Endothelial cell (in vitro differentiated cells): ENCODE results near the gene IL21R. TPM values are rescaled to one million over a fixed set of nuclear protein-coding genes. Genes with fewer than 3 reads are reported as not detected.
A peak's percentile ranks its signal among the peaks of the same experiment; 100 is the strongest.

Source experiments
- DNase-seq: peaks from one replicate; pipeline ENCODE4 v3.0.0; 2021; ENCODE audit warnings: low spot score
- H3K27ac Mint-ChIP-seq: one replicate; pipeline ENCODE4 v1.8.0; 2021; ENCODE audit warnings: mixed read lengths, inconsistent platforms; ENCODE audit not compliant: unreplicated experiment
- H3K27me3 Mint-ChIP-seq: one replicate; pipeline ENCODE4 v1.8.0; 2021; ENCODE audit warnings: mild to moderate bottlenecking, moderate library complexity, mixed read lengths, inconsistent platforms; ENCODE audit not compliant: unreplicated experiment
- H3K36me3 Mint-ChIP-seq: one replicate; pipeline ENCODE4 v1.8.0; 2021; ENCODE audit warnings: mild to moderate bottlenecking, low read depth, mixed read lengths, inconsistent platforms; ENCODE audit not compliant: unreplicated experiment
- H3K4me1 Mint-ChIP-seq: one replicate; pipeline ENCODE4 v1.8.0; 2021; ENCODE audit warnings: mild to moderate bottlenecking, mixed read lengths, inconsistent platforms; ENCODE audit not compliant: unreplicated experiment
- H3K4me3 Mint-ChIP-seq: one replicate; pipeline ENCODE4 v1.8.0; 2021; ENCODE audit warnings: mild to moderate bottlenecking, mixed read lengths, inconsistent platforms; ENCODE audit not compliant: unreplicated experiment
- H3K9me3 Mint-ChIP-seq: one replicate; pipeline ENCODE4 v1.8.0; 2021; ENCODE audit warnings: mixed read lengths, inconsistent platforms; ENCODE audit not compliant: unreplicated experiment
- CTCF ChIP-seq: fragments of 200-600 bp; sonication (generic); IDR thresholded peaks from one replicate; pipeline ENCODE4 v1.5.0; 2021; ENCODE audit warnings: antibody characterized with exemption; ENCODE audit not compliant: unreplicated experiment
- total RNA-seq: library from RNA; stranded (reverse); fragmentation: NEBNext Ultra II Directional; extraction: Animal tissue kit (Norgen Biotek cat#: 25700); gene quantifications from one replicate; pipeline ENCODE4 v1.2.1, GENCODE V29; 2021; ENCODE audit not compliant: unreplicated experiment

The IL21R gene
- total RNA-seq, 1 donor from 2014 or later, result not detected

GRCh38 chr16:27374221-27374803, 27.7 kb upstream of the IL21R start:
- Mint-ChIP-seq H3K27ac (no peak overlapping the region), H3K9me3 (no peaks in the 10 kb centered on the region), H3K4me1 (peaks cover 10% of the 10 kb centered on the region), H3K36me3 (no peaks in the 10 kb centered on the region), H3K4me3 (no peak overlapping the region), H3K27me3 (peaks cover 4% of the 10 kb centered on the region)
- no peak for DNase-seq
- no peak for TF ChIP-seq CTCF

- H3K27me3 Mint-ChIP-seq, result no peaks in the 10 kb centered on the region
- peak; percentile 73 for TF ChIP-seq CTCF
- no peak overlapping the region for H3K27ac Mint-ChIP-seq
- H3K9me3 Mint-ChIP-seq, result no peaks in the 10 kb centered on the region
- H3K4me3 Mint-ChIP-seq, result no peak overlapping the region
- H3K36me3 Mint-ChIP-seq, result no peaks in the 10 kb centered on the region
- peak; percentile 81 for DNase-seq
- peaks cover 10% of the 10 kb centered on the region for H3K4me1 Mint-ChIP-seq
Measured at GRCh38 chr16:27374804-27375425, 27.1 kb upstream of the IL21R start.

DNA sequence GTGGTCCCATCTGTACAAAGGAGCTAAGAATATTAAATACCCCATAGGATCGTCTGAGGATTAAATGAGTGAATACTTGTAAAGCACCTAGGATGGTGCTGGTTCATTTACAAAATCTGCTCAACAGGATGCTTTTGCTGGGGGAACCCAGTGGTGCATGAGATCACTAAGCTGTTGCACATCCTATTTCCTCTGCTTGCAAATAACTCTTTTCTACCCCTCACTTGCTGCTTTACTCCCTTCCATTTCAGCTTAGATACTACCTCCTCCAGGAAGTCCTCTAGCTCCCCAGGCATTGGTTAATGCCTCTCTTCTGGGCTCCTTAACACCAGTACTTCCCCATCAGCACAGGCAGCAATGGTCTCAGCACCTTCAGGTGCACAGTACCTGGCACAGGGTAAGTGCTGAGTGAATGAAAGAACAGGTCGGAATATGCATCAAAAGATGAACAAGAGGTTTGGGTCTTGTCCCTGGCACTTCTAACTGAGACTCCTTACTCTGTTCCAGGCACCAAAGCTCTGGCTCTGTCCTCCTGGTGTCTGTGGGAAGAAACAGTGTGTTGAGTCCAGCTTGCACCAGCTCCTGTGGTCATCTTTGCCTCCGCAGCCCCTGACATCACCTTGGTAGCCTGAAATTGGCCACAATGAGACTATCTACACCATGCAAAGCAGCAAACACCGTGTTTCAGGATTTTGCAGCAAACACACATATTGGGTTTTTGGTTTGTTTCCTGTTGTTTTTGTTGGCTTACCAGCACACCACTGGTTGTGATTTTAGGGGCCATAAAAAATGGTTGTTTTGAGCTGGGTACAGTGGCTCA, 24.1 kb upstream of the IL21R start:
- DNase-seq, result no peak
- peaks cover 9% of the 10 kb centered on the region for H3K9me3 Mint-ChIP-seq
- no peak overlapping the region for H3K4me3 Mint-ChIP-seq
- no peak for TF ChIP-seq CTCF
- peaks cover 10% of the 10 kb centered on the region for H3K4me1 Mint-ChIP-seq
- H3K36me3 Mint-ChIP-seq, result no peaks in the 10 kb centered on the region
- H3K27ac Mint-ChIP-seq, result no peak overlapping the region
- no peaks in the 10 kb centered on the region for H3K27me3 Mint-ChIP-seq

GRCh38 chr16:27378871-27379481, 23.0 kb upstream of the IL21R start:
- H3K27me3 Mint-ChIP-seq, result no peaks in the 10 kb centered on the region
- H3K9me3 Mint-ChIP-seq, result peaks cover 9% of the 10 kb centered on the region
- H3K27ac Mint-ChIP-seq, result peak overlapping the region; percentile 13
- peaks cover 10% of the 10 kb centered on the region for H3K4me1 Mint-ChIP-seq
- DNase-seq, result no peak
- H3K36me3 Mint-ChIP-seq, result no peaks in the 10 kb centered on the region
- no peak overlapping the region for H3K4me3 Mint-ChIP-seq
- TF ChIP-seq CTCF, result no peak
